ENCODE data around the gene SLC2A5.

SLC2A5 gene

DNA sequence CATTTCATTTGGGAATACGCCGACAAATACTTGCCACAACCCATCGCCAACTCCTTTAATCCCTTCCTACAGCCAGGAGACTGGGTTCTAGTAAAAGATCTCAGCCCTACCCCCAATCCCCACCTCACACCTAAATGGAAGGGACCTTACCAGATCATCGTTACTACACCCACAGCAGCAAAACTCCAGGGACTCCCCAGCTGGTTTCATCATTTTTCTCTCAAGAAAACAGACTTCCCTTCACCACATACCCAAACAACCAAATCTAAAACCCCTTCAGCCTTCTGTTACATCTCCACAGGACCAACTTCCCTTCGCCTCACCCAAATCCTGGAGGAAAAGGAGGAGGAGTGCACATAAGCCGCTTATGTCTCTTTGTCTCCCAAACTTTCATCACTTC lies 23.7 kb upstream of the SLC2A5 start:
- no peak for DNase-seq (ENCODE audit: low read depth in 2 of 2)

- DNase-seq (ENCODE audit: low read depth in 2 of 2) = no peak
Measured at GRCh38 chr1:9088807-9089206, 19.4 kb upstream of the SLC2A5 start.

GRCh38 chr1:9087411-9088125 lies 18.1 kb upstream of the SLC2A5 start:
- no peak for DNase-seq (ENCODE audit: low read depth in 2 of 2)

DNA sequence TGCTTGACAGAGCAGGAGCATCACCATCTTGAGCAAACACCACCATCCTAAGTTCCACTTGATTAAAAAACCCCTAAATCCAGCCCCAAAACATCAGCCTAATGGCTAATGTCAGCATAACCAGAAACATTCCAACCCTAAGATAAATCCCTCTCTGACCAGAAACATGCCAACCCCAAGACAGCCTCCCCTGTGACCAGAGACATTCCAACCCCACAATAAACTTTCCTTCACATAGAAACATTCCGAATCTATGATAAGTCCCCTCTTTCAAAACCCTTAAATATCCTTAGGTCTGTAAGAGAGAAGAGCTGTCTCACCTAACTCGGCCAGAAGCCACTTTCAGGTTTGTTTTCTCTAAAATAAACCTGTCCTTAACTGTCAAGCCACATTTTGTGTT lies 17.4 kb upstream of the SLC2A5 start:
- DNase-seq (ENCODE audit: low read depth in 2 of 2) = no peak

DNA sequence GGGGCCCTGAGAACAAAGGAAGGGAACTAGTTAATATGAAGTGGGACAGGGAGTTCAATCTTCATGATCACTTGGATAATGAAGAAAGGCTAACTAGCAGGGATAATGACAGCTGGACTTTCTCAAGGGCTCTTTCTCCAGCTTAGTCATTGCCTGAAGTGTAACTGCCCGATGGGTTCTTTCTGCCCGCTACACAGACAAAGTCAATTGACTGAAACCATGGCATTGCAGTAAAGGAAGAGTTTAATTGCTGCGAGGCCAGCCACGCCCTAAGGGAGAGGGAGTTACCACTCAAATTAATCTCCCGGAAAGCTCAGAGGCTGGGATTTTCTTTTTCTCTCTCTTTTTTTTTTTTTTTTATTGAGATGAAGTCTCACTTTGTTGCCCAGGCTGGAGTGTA lies 16.6 kb upstream of the SLC2A5 start:
- no peak for DNase-seq (ENCODE audit: low read depth in 2 of 2)

DNA sequence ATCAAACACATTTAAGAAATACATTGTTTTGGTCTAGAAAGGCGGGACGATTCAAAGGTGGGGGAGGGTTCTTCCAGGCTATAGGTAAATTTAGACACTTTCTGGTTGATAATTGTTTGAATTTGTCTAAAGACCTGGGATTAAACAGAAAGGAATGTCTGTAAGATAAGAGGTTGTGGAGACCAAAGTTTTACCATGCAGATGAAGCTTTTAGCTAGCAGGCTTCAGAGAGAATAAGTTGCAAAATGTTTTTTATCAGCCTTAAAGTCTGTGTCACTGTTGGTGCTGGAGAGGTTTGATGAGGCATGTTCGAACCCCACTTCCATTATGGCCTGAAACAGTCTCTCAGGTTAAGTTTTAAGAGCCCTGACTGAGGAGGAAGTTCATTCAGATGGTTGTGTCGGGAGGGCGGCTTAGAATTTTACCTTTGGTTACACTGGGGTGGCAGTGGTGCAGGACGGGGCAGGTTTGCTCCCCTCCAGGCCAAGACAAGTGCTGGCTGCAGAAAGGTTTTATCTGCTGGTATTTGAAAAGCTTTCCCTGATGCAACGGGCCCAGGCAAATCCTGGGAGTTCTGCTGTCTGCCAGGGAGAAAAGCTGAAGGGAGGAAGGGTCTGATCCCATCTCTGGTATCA lies 16.0 kb upstream of the SLC2A5 start:
- DNase-seq (ENCODE audit: low read depth in 2 of 2) = no peak

GRCh38 chr1:9084906-9085305 lies 15.5 kb upstream of the SLC2A5 start:
- no peak for DNase-seq (ENCODE audit: low read depth in 2 of 2)

DNA sequence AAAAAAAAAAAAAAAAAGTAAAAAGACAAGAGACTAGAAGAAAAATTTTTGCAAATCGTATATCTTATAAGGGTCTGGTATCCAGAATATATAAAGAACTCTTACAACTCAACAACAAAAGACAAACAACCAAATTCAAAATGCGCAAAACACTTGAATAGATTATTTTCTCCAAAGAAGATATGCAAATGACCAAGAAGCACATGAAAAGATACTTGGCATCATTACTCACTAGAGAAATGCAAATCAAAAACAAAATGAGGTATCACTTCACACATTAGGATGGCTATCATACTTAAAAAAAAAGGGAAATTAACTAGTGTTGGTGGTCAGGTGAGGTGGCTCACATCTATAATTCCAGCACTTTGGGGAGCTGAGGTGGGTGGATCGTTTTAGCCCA lies 12.0 kb upstream of the SLC2A5 start:
- DNase-seq (ENCODE audit: low read depth in 2 of 2) = no peak

GRCh38 chr1:9080705-9081291 lies 11.4 kb upstream of the SLC2A5 start:
- DNase-seq (ENCODE audit: low read depth in 2 of 2) = no peak

- no peak for DNase-seq (ENCODE audit: low read depth in 2 of 2)
Measured at GRCh38 chr1:9079988-9080704, 10.7 kb upstream of the SLC2A5 start.

DNA sequence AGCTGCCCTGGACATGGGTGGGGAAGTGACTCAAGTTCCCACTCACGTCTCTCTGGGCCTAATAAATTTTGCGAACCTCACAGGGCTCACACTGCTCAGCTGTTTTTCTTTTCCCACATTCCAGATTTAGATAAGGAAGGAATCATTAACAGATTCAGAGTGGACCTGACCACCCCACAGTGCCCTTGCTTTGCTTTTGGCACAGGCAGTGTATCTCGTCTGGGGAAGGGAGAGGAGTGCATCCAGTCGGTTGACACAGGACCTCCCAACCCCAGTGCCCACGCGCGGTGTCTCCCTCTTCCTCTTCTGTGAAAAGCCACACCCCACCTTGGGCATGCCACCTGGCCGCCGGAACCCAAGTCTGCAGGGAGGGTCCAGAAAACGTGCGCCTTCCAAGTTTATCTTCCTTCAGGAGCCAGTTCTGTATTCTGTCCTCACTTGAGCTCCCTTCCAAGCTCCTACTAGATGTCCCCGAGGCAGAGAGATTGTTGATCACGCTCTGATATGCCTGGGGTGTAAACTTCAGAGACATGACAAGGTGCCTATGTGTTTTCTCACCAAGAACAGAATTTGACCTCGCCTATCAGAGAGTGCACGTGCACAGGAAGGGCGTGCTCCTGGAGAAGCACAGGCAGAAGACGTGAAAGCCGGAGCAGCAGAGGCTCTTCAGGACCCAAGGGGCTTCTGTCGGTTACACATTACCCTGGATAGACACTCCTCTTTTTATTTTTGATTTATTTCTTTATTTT lies 9.5 kb upstream of the SLC2A5 start:
- no peak for DNase-seq (ENCODE audit: low read depth in 2 of 2)

- no peak for DNase-seq (ENCODE audit: low read depth in 2 of 2)
Measured at GRCh38 chr1:9078015-9078751, 8.7 kb upstream of the SLC2A5 start.

GRCh38 chr1:9075022-9075421 lies 5.6 kb upstream of the SLC2A5 start:
- DNase-seq (ENCODE audit: low read depth in 2 of 2) = no peak

DNA sequence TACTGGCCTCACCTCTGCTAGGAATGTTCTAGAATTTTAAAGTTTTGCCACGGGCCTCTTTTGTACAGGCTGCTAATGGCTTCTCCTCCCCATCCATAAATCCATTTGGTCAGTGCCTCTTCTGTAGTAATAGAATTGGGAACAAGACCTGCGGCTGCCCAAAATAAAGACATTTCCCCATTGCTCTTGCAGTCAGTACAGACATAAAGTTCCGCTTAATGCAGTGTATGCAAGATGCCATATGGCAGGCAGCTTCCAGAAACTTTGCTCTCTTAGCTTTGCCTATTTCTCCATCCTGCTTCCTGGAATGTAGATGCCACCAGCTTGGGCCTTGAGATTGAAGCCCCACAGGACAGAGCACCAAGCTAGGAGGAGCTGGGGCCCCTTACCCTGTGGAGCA lies 3.7 kb upstream of the SLC2A5 start:
- DNase-seq (ENCODE audit: low read depth in 2 of 2) = no peak

GRCh38 chr1:9071554-9072235 lies 2.3 kb upstream of the SLC2A5 start:
- no peak for DNase-seq (ENCODE audit: low read depth in 2 of 2)

GRCh38 chr1:9070486-9070885 lies 1.1 kb upstream of the SLC2A5 start:
- no peak for DNase-seq (ENCODE audit: low read depth in 2 of 2)

- DNase-seq (ENCODE audit: low read depth in 2 of 2) = no peak
Measured at GRCh38 chr1:9068981-9069325, 482 bp downstream of the SLC2A5 start.

DNA sequence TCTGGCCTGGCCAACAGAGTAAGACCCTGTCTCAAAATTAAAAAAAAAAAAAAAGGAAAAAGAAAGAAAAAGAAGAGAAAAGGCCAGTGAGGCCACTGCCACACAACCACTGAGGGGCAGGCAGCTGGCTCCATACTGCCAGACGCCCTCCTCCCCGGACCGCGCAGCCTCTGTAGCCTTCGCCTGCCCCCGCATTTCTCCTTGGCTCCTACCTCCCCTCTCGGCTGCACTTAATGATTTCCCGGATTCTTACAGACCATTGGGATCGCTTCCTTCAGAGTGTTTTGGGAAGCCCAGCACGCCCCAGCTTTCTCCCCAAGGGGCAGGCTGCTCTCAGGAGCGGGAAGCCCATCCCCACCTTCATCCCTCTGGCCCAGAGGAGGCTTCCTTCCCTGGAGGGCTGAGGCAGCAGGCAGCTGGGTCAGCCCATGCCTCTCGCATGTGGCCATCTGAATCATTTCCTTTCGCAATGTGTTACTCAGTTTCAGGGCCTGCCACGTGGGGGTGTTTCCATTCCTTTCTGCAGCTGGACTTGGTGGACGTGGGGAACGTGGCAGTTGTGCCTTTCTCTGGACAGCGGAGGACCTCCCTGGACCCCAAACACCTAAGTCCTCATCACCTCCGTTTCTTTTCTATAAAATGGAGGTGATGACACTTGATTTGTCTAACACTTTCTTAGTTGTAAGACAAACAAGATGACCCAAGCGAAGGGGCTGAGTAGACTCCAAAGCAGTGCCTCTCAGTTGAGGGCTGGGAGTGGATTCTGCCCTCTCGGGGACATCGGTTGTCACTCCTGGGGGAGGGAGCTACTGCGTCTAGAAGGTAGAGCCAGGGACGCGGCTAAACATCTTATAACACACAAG lies 2.3 kb downstream of the SLC2A5 start:
- no peak for DNase-seq (ENCODE audit: low read depth in 2 of 2)

GRCh38 chr1:9065213-9065751 lies 4.2 kb downstream of the SLC2A5 start:
- no peak for DNase-seq (ENCODE audit: low read depth in 2 of 2)

- no peak for DNase-seq (ENCODE audit: low read depth in 2 of 2)
Measured at GRCh38 chr1:9062846-9063245, 6.6 kb downstream of the SLC2A5 start.
